ENCODE measurements around the gene RAB40A.
"Not testable (repeated sequence)": the region's sequence is repeated elsewhere in the genome, so short reads cannot be mapped to it uniquely, and the experiment has no call there.

The RAB40A gene

DNA sequence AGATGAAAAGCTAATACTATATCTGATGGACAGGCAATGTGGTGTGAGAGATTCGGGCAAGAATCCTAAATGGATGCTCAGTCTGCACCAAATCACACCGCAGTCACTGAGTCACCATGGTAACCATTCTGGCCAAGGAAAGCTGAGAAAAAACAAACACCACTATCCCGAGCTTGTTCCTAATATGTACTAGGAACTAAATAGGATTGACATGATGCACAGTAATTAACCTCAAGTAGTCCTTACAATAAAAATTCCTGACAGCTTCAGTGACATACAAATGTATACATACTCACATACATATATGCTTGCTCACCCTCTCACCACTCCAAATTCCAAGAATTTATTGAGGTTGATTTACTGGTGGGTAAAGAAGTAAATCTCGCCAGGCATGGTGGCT is 1.1 kb upstream of the RAB40A start:
- DNase-seq: no peak

DNA sequence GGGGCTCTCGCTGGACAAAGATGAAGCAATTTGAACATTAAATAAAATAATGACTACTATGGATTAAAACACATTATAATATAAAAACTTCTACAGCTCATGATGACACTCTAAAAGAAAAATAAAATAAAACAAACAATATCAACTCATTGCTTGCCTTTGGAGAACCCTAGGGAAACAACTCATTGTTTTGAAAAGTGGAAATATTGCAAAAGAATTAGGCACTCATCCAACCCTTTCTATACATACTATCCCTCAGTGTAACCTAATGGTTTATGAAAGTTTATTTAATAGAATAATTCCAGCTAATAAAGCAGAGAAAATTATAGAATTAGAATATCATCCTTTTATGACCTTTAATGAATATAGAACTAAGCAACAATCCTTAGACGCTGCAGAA is 718 bp downstream of the RAB40A start:
- no peak for DNase-seq

- no peak for DNase-seq
Observed at GRCh38 chrX:103517246-103517645, 2.0 kb downstream of the RAB40A start.

GRCh38 chrX:103513476-103514108 is 5.7 kb downstream of the RAB40A start:
- no peak for DNase-seq

DNA sequence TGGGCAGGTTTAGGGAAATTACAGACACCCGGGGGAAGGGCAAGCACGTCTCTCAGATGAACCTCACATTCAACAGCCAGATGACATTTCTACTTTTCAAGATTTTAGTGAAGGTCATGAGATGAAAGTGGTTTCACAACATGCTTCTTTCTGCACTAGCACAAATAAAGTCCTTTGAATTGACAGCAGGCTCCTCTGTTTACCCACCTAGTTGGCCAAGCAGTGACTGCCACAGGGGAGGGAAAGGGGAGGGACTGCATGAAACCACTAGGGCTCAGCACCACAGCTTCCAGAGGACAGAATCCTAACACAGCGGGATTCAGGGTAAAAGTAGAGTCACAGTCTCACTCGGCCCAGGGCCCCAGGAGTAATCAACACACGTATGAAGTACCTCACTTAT is 6.2 kb downstream of the RAB40A start:
- DNase-seq: no peak

GRCh38 chrX:103510031-103510430 is 9.3 kb downstream of the RAB40A start:
- no peak for DNase-seq

DNA sequence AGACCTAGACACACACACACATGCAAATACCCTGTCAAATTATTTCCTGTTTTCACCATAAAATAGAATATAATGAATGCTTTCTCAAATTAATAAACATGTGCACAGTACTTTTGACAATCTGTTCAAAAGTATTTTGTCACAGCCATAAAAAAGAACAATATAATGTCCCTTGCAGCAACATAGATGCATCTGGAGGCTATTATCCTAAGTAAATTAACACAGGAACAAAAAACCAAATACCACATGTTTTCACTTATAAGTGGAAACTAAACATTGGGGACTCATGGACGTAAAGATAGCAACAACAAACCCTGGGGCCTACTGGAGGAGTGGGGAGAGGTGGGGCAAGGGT is 15.5 kb downstream of the RAB40A start:
- no peak for DNase-seq

GRCh38 chrX:103503163-103503852 is 16.0 kb downstream of the RAB40A start:
- no peak for DNase-seq

- no peak for DNase-seq
Observed at GRCh38 chrX:103498786-103499185, 20.5 kb downstream of the RAB40A start.

- no peak for DNase-seq
Observed at GRCh38 chrX:103495786-103496185, 23.5 kb downstream of the RAB40A start.

DNA sequence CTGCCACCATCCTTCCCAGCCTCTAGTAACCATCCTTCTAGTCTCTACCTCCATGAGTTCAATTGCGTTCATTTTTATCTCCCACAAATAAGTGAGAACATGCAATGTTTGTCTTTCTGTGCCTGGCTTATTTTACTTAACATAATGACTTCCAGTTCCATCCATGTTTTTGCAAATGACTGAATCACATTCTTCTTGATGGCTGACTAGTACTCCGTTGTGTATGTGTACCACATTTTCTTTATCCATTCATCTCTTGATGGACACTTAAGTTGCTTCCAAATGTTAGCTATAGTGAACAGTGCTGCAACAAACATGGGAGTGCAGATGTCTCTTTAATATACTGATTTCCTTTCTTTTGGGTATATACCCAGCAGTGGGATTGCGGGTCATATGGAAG is 25.7 kb downstream of the RAB40A start:
- not testable (repeated sequence) for DNase-seq

DNA sequence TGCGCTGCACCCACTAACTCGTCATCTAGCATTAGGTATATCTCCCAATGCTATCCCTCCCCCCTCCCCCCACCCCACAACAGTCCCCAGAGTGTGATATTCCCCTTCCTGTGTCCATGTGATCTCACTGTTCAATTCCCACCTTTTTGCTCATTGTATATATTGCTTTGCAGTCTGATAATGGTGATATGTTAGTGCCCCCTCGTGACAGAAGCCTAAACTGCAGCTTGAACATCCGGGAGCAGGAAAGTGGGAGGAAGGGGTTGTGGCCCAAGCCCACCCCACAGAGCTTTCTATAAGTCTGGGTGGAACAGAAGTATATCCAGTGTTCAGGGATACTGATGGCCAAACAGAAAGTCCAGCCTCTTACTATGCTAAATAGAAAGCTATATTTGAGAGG is 29.6 kb downstream of the RAB40A start:
- peak; percentile 41 to 46 for DNase-seq

DNA sequence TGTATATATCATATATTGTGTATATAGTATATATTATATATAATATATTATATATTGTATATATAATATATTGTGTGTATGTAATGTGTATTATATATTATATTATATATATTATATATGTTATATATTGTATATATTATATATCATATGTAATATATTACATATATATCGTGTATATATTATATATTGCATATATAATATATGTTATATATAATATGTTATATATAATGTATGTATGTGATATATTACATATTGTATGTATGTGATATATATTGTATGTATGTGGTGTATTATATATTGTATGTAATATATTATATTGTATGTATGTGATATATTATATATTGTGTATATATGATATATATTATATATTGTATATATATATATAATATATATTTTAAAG is 30.5 kb downstream of the RAB40A start:
- DNase-seq: no peak

DNA sequence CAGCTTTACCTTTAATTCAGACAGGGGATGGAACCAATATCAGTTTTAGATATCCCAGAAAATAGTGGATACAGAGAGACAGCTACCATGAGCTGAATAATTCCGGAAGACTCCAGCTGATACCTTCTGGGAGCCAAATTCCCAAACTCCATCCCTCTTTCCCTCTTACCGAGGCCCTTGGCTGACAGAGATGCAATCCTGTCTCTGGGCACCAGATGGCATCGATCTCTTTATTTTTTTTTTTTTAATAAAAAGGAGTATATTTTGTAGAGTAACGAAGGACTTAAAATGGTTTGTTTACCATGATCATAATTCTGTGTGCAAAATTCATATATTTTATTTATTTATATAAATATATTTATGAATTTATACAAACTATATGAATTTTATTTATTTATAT is 31.0 kb downstream of the RAB40A start:
- no peak for DNase-seq

- DNase-seq: no peak
Observed at GRCh38 chrX:103483720-103484119, 35.6 kb downstream of the RAB40A start.

DNA sequence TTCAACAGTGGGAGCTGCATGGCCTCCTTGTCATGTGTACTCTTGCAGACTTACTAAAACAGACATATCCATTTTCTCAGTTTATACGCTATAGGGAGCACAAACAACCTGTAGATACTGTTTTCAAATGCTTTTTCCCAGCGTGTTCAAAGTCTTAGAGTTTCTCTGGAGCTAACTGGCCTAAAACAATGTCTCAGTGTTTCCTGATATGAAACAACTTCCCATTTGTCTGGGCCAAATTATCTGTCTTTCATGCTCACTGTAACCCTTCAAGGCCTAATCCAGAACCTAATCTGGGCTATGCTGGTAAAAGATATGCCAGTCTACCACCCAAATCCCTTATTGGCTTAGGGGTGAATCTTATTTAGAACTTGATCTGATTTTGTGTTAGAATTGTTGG is 38.8 kb downstream of the RAB40A start:
- DNase-seq: no peak

GRCh38 chrX:103477496-103477895 is 41.8 kb downstream of the RAB40A start:
- DNase-seq: no peak

- DNase-seq: no peak
Observed at GRCh38 chrX:103475381-103475780, 43.9 kb downstream of the RAB40A start.

GRCh38 chrX:103469977-103470376 is 49.3 kb downstream of the RAB40A start:
- not testable (repeated sequence) for DNase-seq

DNA sequence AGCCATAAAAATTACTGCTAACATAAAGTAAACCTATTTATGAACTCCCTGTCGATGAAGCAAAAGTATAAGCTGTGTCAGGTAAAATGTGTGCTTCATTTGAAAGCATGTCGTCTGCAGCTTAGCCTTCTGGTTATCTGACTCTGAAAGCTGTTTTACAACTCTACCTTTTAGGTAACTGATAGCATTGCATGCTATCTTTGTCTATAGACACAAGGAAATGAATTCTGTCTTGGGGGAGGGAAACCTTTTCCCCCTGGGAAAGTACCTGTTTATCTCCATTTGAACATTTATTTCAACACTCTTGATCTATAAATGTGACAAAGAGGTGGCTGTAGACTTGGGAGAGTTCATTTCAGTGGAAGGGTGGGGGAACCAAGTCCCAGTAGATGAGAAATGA is 51.4 kb downstream of the RAB40A start:
- DNase-seq: no peak

DNA sequence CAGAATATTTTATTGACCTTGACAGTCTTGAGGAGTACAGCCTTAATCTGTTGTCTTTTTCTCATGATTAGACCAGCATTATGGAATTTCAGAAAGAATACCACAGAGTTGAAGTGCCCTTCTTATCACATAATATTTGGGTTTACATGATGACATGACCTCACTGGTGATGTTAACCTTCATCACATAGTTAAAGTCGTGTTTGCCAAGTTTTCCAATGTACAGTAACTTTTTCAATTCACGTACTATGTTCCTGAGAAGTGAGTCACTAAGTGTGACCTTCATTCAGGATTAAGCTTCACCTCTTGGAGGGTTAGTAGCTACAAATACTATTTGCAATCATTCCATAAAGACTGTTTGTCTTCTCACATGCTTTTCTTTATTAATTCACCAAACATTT is 52.1 kb downstream of the RAB40A start:
- DNase-seq: no peak

DNA sequence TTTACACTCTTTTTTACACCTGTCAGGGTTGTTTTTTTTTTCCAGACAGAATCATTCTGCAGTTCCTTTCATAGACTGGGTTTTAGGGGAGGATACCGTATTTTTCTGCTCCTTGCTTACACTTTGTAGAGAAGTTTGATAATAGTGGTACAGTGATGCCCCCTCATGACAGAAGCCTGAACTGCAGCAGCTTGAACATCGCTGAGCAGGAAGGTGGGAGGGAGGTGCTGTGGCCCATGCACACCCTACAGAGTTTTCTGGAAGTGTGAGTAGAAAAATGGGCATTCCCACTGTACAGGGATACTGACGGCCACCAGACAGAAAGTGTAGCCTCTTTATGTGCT is 54.5 kb downstream of the RAB40A start:
- peak; percentile 79 to 82 for DNase-seq

DNA sequence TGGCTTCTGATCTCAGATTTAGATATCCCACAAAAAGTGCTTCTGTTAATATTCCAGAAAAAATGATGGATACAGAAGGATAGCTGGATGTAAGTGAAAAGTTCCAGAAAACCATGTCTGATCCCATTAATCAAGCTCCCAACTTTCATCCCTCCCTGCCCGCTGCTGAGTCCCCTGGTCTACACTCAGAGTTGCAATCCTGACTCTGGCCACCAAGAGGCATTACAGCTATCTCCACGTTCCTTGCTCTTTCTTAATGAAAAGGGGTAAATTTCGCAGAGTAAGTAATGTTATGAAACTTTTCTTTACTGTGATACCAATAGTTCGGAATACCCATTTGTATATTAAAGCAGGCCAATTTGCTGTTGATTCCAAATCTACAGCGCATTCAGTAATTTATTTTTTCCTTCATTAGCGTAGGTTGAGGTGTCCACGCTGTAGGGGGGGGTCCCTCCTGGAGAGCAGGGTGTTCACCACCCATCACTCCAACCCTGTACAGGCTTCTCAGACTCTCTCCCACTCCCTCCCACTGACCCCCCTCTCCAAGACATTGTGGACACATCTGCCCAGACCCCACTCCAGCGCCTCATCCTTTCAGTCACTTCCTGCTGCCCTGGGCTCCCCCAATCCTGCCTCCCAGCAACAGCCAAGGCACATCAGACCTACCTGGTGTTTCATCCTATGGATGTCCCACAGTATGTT is 55.1 kb downstream of the RAB40A start:
- peak; percentile 24 for DNase-seq

DNA sequence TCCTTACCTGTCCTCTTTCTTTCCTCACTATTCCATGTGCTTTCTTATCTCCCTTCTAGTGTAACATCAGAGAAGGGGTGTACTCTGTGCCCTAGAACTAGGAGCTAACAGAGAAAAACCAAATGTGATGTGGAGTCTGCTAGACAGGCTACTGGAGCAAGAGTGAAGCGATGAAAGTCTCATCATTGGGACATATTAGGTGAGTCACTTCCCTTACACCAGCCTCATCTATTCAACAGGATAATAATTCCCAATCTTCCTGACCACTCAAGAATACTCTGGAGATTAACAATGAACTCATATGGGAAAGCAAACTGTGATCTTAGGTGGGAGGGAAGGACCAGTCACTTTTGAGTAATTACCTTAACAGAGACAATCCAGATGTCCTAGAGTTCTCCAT is 58.1 kb downstream of the RAB40A start:
- no peak for DNase-seq

All from stimulated activated CD4-positive, alpha-beta T cell treated with anti-CD3 and anti-CD28 coated beads, Interleukin-2, amount 100 ng/mL, for 24 hours (primary cell).